Left lung (tissue), 10 donors: Measurements from ENCODE around the gene DYNLT1. TPM values are rescaled to one million over a fixed set of nuclear protein-coding genes. Genes with fewer than 3 reads are reported as not detected.
"Not testable (repeated sequence)": the region's sequence is repeated elsewhere in the genome, so short reads cannot be mapped to it uniquely, and the experiment has no call there.

Source experiments
- ATAC-seq: fragments of 200-7000 bp; cut with Tn5 transposase; one replicate; pipeline ENCODE4 v1.9.1; 2020; ENCODE audit warnings: moderate library complexity
- DNase-seq, 4 donors: peaks; one replicate each; pipeline ENCODE4 v3.0.0-alpha.2; 2013 to 2020
- H3K27ac ChIP-seq, 2 donors: fragments of 200-600 bp; sonication (generic) in 1 of 2; one replicate each; pipeline versions ENCODE4 v1.5.0 to v1.8.0; 2020 to 2021
- H3K27me3 ChIP-seq, 2 donors: fragments of 200-600 bp; sonication (generic) in 1 of 2; one replicate each; pipeline versions ENCODE4 v1.5.0 to v1.8.0; 2020 to 2021
- H3K36me3 ChIP-seq, 2 donors: fragments of 200-600 bp; sonication (generic) in 1 of 2; one replicate each; pipeline versions ENCODE4 v1.5.0 to v1.8.0; 2020 to 2021
- H3K4me1 ChIP-seq, 2 donors: fragments of 200-600 bp; one replicate each; pipeline ENCODE4 v1.8.0; 2021
- H3K4me3 ChIP-seq, 2 donors: fragments of 200-600 bp; sonication (generic) in 1 of 2; one replicate each; pipeline versions ENCODE4 v1.5.0 to v1.8.0; 2020 to 2021; ENCODE audit warnings: mild to moderate bottlenecking in 1 of 2
- H3K9me3 ChIP-seq, 2 donors: fragments of 200-600 bp; sonication (generic) in 1 of 2; one replicate each; pipeline versions ENCODE4 v1.5.0 to v1.8.0; 2020 to 2021
- CTCF ChIP-seq, 2 donors: fragments of 200-600 bp; sonication (generic) in 1 of 2; IDR thresholded peaks; one replicate each; pipeline versions ENCODE4 v1.5.0 to v1.8.0; 2021; ENCODE audit warnings: antibody characterized with exemption in 2 of 2
- intact Hi-C, 2 donors: fragments of 100-400 bp; cut with DNase I; formaldehyde crosslinking; loops; one replicate each; pipeline versions ENCODE4 v1.11.2 to v1.14.2; 2022
- polyA plus RNA-seq, 6 donors: library from polyadenylated mRNA; unstranded; fragments of 120-200 nt; gene quantifications; one replicate each; pipeline ENCODE4 v1.2.1, GENCODE V29; 2013; ENCODE audit not compliant: insufficient read length in 6 of 6
- total RNA-seq, 2 donors: library from RNA; stranded (reverse); fragmentation: NEBNext Ultra II Directional; extraction: Animal tissue kit (Norgen Biotek cat#: 25700); gene quantifications; one replicate each; pipeline ENCODE4 v1.2.1, GENCODE V29; 2021
- donor health status: DM: no; HTN: yes; CAD: no.
- donor health status: DM: no; HTN: no; CAD: no.

DYNLT1 gene
- total and polyA plus RNA-seq, 8 donors, result 116 to 163 (median 139) TPM

- H3K27ac ChIP-seq, result no peak overlapping the region
- DNase-seq, result peak in 1 of 4 donors; percentile 26
- H3K9me3 ChIP-seq, result no peaks in the 10 kb centered on the region
- no peaks in the 10 kb centered on the region for H3K27me3 ChIP-seq
- intact Hi-C loops, result no loop called here
- no peak for ATAC-seq
- H3K36me3 ChIP-seq, result peaks cover 0 to 63% of the 10 kb centered on the region in 2 donors
- no peaks in the 10 kb centered on the region for H3K4me1 ChIP-seq
- H3K4me3 ChIP-seq, result no peak overlapping the region
- TF ChIP-seq CTCF (IDR thresholded peaks at IDR 0.05), result no peak
Observed at GRCh38 chr6:158621694-158622544, 22.6 kb downstream of the DYNLT1 start.

- ATAC-seq, result no peak
- Histone ChIP-seq H3K27me3 (no peaks in the 10 kb centered on the region), H3K9me3 (no peaks in the 10 kb centered on the region), H3K27ac (no peak overlapping the region), H3K4me1 (no peaks in the 10 kb centered on the region), H3K36me3 (peaks cover 0 to 55% of the 10 kb centered on the region in 2 donors), H3K4me3 (no peak overlapping the region)
- peak in 1 of 4 donors; percentile 24 for DNase-seq
- no peak for TF ChIP-seq CTCF (IDR thresholded peaks at IDR 0.05)
- intact Hi-C loops, result no loop called here
Observed at GRCh38 chr6:158620963-158621693, 23.4 kb downstream of the DYNLT1 start.

- Histone ChIP-seq H3K36me3 (peaks cover 0 to 46% of the 10 kb centered on the region in 2 donors), H3K4me1 (no peaks in the 10 kb centered on the region), H3K4me3 (no peak overlapping the region), H3K27me3 (no peaks in the 10 kb centered on the region), H3K9me3 (no peaks in the 10 kb centered on the region), H3K27ac (no peak overlapping the region)
- TF ChIP-seq CTCF (IDR thresholded peaks at IDR 0.05), result no peak
- ATAC-seq (peak; percentile 53), DNase-seq (peak in 1 of 4 donors; percentile 22)
- intact Hi-C loops, result no loop called here
Observed at GRCh38 chr6:158619922-158620801, 24.4 kb downstream of the DYNLT1 start.

GRCh38 chr6:158618289-158618688, 26.3 kb downstream of the DYNLT1 start:
- ATAC-seq, H3K27me3 ChIP-seq, H3K4me1 ChIP-seq, intact Hi-C loops, H3K4me3 ChIP-seq, H3K27ac ChIP-seq, H3K9me3 ChIP-seq, DNase-seq: not testable (repeated sequence)
- peaks cover 0 to 41% of the 10 kb centered on the region in 2 donors for H3K36me3 ChIP-seq

GRCh38 chr6:158614606-158615005, 29.9 kb downstream of the DYNLT1 start:
- H3K4me1 ChIP-seq, intact Hi-C loops, ATAC-seq: not testable (repeated sequence)

More at GRCh38 chr6:158614606-158615005, 29.9 kb downstream of the DYNLT1 start:
- H3K9me3 ChIP-seq, DNase-seq, H3K27ac ChIP-seq, H3K4me3 ChIP-seq, H3K27me3 ChIP-seq: not testable (repeated sequence)
- H3K36me3 ChIP-seq, result peaks cover 0 to 45% of the 10 kb centered on the region in 2 donors
